ENCODE results near the gene GCNA.
"Not testable (repeated sequence)": the region's sequence is repeated elsewhere in the genome, so short reads cannot be mapped to it uniquely, and the experiment has no call there.

GCNA gene

DNA sequence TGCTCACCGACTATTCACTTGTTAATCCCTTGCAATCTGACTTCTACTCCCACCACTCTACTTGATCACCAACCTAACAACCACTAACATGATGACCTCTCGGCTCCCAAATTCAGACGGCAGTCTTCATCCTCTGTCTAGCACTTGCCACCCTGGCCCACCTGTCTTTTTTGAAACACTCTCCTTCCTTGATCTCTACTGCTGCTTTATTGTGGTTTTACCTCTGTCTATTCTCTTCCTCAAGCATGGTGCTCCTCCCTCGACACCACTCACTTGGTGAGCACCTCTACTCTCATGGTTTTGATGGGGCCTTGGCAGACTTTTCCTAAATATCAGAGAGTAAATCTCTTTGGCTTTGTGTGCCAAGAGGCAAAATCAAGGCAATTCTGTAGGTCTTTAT is 61.8 kb downstream of the GCNA start:
- no peak for DNase-seq (ENCODE audit: low spot score)

DNA sequence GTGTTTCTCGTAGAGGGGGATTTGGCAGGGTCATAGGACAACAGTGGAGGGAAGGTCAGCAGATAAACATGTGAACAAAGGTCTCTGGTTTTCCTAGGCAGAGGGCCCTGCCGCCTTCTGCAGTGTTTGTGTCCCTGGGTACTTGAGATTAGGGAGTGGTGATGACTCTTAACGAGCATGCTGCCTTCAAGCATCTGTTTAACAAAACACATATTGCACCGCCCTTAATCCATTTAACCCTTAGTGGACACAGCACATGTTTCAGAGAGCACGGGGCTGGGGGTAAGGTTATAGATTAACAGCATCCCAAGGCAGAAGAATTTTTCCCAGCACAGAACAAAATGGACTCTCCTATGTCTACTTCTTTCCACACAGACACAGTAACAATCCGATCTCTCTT is 66.2 kb downstream of the GCNA start:
- not testable (repeated sequence) for DNase-seq (ENCODE audit: low spot score)

DNA sequence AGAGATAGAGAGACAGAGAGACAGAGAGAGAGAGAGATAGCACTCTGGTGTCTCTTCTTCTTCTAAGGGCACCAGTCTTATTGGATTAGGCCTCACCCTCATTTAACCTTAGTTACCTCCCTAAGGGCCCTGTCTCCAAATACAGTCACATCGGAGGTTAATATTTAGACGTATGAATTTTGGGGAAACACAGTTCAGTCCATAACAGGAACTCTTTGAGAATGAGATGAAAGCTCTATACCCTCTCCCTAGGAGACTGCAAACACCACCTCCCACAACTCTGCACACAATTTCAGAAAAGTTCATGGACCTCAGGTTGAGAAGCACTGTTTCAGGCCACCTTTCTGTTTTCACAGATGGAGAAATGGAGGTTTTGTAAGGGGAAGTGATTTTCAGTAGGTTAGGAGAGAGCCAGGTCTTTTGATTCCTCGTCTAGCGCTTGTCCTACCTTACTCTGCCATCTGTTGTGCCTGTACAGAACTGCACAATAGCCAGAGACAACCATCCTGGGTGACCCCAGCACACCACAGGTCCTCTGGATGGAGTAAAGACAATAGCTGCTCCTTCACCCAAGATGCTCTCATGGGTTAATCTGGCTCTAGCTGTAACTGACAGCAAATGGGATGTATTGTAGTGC is 72.2 kb downstream of the GCNA start:
- DNase-seq (ENCODE audit: low spot score): no peak

DNA sequence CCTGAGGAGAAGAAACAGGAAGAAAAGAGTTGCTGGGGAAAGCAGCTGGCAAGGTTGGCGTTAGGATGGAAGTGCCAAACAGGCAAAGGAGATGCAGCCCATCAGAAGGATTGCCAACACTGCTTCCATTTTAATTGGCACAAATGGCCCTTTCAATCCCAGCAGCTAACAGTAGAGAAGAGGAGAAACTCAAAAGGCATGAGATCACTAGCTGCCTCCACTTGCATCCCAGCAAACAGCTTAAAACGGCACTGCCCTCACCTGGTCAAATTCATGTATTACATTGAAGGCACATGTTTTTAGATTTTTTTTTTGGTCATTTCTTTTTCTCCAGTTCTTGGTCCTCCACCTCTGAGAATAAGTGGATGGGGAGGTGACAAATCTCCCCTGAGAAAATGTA is 74.2 kb downstream of the GCNA start:
- DNase-seq (ENCODE audit: low spot score): peak; percentile 65

DNA sequence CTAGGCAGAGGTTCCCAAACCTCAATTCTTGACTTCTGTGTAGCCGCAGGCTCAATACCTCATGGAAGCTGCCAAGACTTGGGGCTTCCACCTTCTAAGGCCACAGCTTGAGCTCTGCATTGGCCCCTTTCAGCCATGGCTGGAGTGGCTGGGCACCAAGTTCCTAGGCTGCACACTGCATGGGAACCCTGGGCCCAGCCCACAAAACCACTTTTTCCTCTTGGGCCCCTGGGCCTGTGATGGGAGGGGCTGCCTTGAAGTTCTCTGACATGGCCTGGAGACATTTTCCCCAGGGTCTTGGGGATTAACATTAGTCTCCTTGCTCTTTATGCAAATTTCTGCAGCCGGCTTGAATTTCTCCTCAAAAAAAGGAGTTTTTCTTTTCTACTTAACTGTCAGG is 75.1 kb downstream of the GCNA start:
- no peak for DNase-seq (ENCODE audit: low spot score)

DNA sequence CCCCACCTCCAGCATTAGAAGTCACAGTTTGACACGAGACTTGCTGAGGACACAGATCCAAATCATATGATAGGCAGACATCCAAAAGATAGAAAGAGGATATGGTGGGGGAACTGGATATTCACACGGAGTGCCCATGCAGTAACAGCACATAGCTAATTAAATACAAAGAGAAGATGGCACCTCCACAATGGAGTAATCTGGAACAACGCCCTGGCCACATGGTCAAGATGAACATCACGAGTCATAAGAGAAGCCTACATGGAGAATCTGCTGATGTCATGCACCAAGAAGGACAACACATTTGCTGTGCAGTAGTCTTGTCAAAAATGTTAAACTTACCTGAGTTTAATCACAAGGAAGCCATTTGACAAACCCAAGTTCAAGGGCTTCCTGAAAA is 79.0 kb downstream of the GCNA start:
- no peak for DNase-seq (ENCODE audit: low spot score)

DNA sequence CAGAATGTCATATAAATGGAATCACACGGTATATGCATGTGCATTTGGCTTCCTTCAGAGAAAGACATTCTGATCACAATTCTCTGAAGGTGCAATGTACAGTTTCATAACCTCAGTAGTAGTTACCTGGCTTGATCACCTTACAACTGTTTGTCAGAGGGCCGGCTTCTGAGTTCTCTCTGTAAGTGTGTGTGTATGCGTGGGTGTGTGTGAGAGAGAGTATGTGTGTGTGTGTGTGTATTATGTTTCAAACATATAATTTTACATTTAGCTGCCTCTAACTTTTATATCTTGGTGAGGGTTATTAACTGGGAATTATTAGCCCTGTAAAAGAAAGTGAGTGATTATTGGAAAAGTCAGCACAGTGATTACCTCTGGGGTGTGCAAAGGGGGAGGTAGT is 81.1 kb downstream of the GCNA start:
- no peak for DNase-seq (ENCODE audit: low spot score)

DNA sequence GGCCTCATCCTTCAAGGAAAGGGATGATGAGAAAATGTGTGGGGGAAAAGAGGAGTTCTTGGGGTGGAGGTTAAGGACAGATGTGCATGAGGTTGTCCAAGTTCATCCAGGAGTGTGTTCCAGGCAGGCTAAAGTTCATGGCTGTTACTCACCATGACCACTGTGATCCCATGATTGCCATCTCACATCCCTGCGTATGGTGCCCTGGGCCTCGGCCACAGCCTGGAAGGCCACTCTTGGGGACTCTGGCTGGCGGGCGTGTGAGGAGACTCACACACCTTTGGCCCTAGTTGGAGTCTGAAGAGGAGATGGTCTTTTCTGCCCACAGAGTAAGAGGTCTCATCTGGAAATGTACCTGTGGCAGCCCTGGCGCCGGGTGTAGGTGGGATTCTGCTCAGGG is 81.7 kb downstream of the GCNA start:
- no peak for DNase-seq (ENCODE audit: low spot score)

DNA sequence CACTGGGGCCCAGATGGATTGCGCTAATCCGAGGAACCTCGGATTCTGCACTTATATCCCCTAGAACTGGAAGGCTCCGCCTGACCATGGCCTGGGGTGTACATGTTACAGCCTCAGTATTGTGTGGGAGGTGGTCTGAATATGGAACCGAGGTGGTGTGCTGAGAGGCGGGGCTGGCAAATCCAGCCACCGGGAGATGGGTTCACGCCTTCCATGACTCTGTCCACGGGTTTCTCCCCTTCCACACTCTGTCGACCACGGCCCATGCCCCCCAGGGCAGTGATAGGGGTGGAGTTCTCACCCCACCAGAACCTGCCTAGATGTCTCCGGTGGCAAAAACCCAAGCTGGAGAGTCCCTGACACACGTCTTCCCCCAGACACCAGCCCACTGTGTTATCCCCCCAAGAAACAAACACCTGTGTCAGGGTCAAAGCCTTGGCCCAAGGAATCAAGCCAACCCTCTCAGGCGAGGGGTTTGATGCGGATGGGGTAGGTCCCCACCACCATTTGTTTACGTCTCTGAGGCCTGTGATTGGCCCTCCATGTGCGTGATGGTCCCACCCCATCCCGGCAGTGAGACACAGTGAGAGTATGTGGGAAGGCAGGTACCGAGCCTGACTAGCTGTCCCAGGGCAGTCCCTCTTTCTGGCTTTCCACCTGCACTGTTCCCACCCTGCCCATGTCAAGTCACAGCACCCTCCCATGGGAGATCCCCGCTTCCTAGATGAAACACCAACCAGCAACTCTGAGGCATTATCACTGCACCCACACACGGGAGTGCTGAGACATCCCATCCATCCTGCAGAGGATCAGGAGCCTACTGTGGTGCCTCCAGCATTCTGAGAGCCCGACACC is 82.6 kb downstream of the GCNA start:
- DNase-seq (ENCODE audit: low spot score): no peak

DNA sequence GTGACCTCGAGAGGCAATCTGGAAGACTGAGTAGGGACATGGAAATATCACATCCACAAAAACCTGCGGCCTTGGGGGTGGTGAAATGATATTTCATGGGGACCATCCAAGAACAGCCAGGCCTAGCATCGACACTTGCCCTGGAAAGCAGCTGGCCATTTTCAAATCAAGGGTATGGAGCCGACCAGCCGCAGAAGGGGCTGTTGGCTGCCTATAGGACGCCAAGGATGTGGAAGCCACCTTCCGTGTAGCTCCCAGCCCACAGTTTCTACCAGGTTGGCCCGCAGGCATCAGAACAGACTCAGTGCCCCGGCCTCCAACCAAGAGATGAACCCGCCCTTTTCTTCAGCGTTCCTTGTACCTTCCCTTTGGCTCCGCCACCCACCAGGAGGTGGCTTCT is 83.7 kb downstream of the GCNA start:
- DNase-seq (ENCODE audit: low spot score): no peak

DNA sequence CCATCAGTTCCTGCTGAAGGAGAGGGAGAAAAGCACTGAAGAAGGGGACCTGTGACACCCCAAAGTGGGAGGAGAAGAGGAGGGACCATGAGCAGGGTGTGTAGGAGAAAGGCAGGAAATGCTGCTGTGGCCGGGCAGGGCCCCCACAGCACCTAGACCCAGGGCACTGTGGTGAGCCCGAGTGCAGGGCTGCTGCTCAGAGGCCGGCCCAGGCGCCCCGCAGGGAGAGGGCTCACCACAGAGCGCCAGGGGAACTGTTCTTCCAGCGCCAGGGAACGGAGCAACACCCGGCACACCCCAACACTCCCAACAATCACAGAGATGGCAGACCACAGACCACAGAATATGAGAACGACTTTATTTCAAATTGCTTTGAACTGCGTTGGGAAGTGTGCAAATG is 84.4 kb downstream of the GCNA start:
- DNase-seq (ENCODE audit: low spot score): not testable (repeated sequence)
